Measurements from ENCODE around the gene GDAP2.
"Not testable (repeated sequence)": the region's sequence is repeated elsewhere in the genome, so short reads cannot be mapped to it uniquely, and the experiment has no call there.

The GDAP2 gene

GRCh38 chr1:117897551-117897950 lies 31.9 kb downstream of the GDAP2 start:
- DNase-seq: no peak

- peak; percentile 9 to 81 (median 75) for DNase-seq
Measured at GRCh38 chr1:117895482-117896114, 33.8 kb downstream of the GDAP2 start.

GRCh38 chr1:117894078-117894477 lies 35.3 kb downstream of the GDAP2 start:
- DNase-seq: no peak

GRCh38 chr1:117892512-117892911 lies 36.9 kb downstream of the GDAP2 start:
- DNase-seq: peak in 1 of 3 experiments; percentile 7

GRCh38 chr1:117890452-117890851 lies 39.0 kb downstream of the GDAP2 start:
- DNase-seq: no peak

GRCh38 chr1:117886101-117886795 lies 43.2 kb downstream of the GDAP2 start:
- DNase-seq: no peak

- no peak for DNase-seq
Measured at GRCh38 chr1:117883616-117884015, 45.8 kb downstream of the GDAP2 start.

GRCh38 chr1:117879284-117879683 lies 50.1 kb downstream of the GDAP2 start:
- no peak for DNase-seq

GRCh38 chr1:117877823-117878222 lies 51.6 kb downstream of the GDAP2 start:
- no peak for DNase-seq

- no peak for DNase-seq
Measured at GRCh38 chr1:117871013-117871412, 58.4 kb downstream of the GDAP2 start.

GRCh38 chr1:117861694-117862093 lies 67.7 kb downstream of the GDAP2 start:
- DNase-seq: no peak

GRCh38 chr1:117860896-117861610 lies 68.4 kb downstream of the GDAP2 start:
- no peak for DNase-seq

GRCh38 chr1:117859901-117860300 lies 69.5 kb downstream of the GDAP2 start:
- DNase-seq: no peak

GRCh38 chr1:117857418-117857817 lies 72.0 kb downstream of the GDAP2 start:
- DNase-seq: peak in 1 of 3 experiments; percentile 5

GRCh38 chr1:117852853-117853553 lies 76.4 kb downstream of the GDAP2 start:
- DNase-seq: peak in 1 of 3 experiments; percentile 45

- DNase-seq: no peak
Measured at GRCh38 chr1:117851687-117852086, 77.7 kb downstream of the GDAP2 start.

GRCh38 chr1:117846674-117847425 lies 82.6 kb downstream of the GDAP2 start:
- DNase-seq: no peak

GRCh38 chr1:117844478-117844877 lies 84.9 kb downstream of the GDAP2 start:
- not testable (repeated sequence) for DNase-seq

- no peak for DNase-seq
Measured at GRCh38 chr1:117843791-117844190, 85.6 kb downstream of the GDAP2 start.

GRCh38 chr1:117842408-117843170 lies 86.8 kb downstream of the GDAP2 start:
- no peak for DNase-seq

GRCh38 chr1:117841117-117841650 lies 88.2 kb downstream of the GDAP2 start:
- no peak for DNase-seq
